GM23248 (cell line): ENCODE measurements around the gene AMDHD1. TPM values are rescaled to one million over a fixed set of nuclear protein-coding genes. Genes with fewer than 3 reads are reported as not detected.

Experiments
- DNase-seq: peaks from one replicate; pipeline ENCODE4 v3.0.0-alpha.2; 2015
- H2AFZ ChIP-seq: fragments of 200-600 bp; sonication (generic); 2 replicates; pipeline ENCODE4 v1.6.1; 2016; ENCODE audit warnings: antibody characterized with exemption
- H3F3A ChIP-seq: fragments of 200-600 bp; sonication (generic); 2 replicates; pipeline ENCODE4 v1.6.1; 2016; ENCODE audit warnings: mild to moderate bottlenecking, antibody characterized with exemption, mixed run types; ENCODE audit not compliant: insufficient read depth
- H3K27ac ChIP-seq: fragments of 200-600 bp; sonication (generic); 2 replicates; pipeline ENCODE4 v1.5.1; 2016; ENCODE audit warnings: mild to moderate bottlenecking
- H3K27me3 ChIP-seq: fragments of 200-600 bp; sonication (generic); replicated peaks from 2 replicates; pipeline ENCODE4 v1.6.1; 2016; ENCODE audit warnings: mild to moderate bottlenecking; ENCODE audit not compliant: insufficient read depth
- H3K36me3 ChIP-seq: fragments of 200-600 bp; sonication (generic); 2 replicates; pipeline ENCODE4 v1.6.1; 2016; ENCODE audit warnings: low read depth, mild to moderate bottlenecking
- H3K4me1 ChIP-seq: fragments of 200-600 bp; sonication (generic); 2 replicates; pipeline ENCODE4 v1.6.1; 2016; ENCODE audit warnings: mild to moderate bottlenecking; ENCODE audit not compliant: insufficient read depth
- H3K4me2 ChIP-seq: fragments of 200-600 bp; sonication (generic); one replicate; pipeline ENCODE4 v1.6.1; 2016; ENCODE audit warnings: mild to moderate bottlenecking; ENCODE audit not compliant: unreplicated experiment
- H3K4me3 ChIP-seq: fragments of 200-600 bp; sonication (generic); 2 replicates; pipeline ENCODE4 v1.5.1; 2016; ENCODE audit warnings: mild to moderate bottlenecking
- H3K79me2 ChIP-seq: fragments of 200-600 bp; sonication (generic); 2 replicates; pipeline ENCODE4 v1.6.1; 2016; ENCODE audit warnings: mild to moderate bottlenecking; ENCODE audit not compliant: insufficient read depth
- H3K9ac ChIP-seq: fragments of 200-600 bp; sonication (generic); 2 replicates; pipeline ENCODE4 v1.6.1; 2016; ENCODE audit warnings: mild to moderate bottlenecking
- H3K9me2 ChIP-seq: fragments of 200-600 bp; sonication (generic); 2 replicates; pipeline ENCODE4 v1.6.1; 2016; ENCODE audit warnings: mixed run types, mild to moderate bottlenecking, moderate library complexity; ENCODE audit not compliant: insufficient read depth
- H3K9me3 ChIP-seq: fragments of 200-600 bp; sonication (generic); one replicate; pipeline ENCODE4 v1.6.1; 2017; ENCODE audit warnings: low read depth
- H4K20me1 ChIP-seq: fragments of 200-600 bp; sonication (generic); 2 replicates; pipeline ENCODE4 v1.6.0; 2016; ENCODE audit not compliant: insufficient read depth
- EZH2 ChIP-seq: fragments of 200-600 bp; sonication (generic); IDR thresholded peaks from 2 replicates; pipeline ENCODE4 v1.6.1; 2018; ENCODE audit warnings: antibody characterized with exemption, mild to moderate bottlenecking; ENCODE audit not compliant: insufficient read depth, poor library complexity, severe bottlenecking
- EZH2phosphoT487 ChIP-seq: fragments of 200-600 bp; sonication (generic); IDR thresholded peaks from 2 replicates; pipeline ENCODE4 v1.6.1; 2018; ENCODE audit warnings: antibody characterized with exemption, moderate library complexity, mild to moderate bottlenecking, low read depth; ENCODE audit not compliant: insufficient read depth
- WGBS, 2 experiments: methylation state at CpG; one replicate each; pipeline ENCODE4 v1.1.6; 2015 to 2017; ENCODE audit warnings: low lambda C conversion rate in 2 of 2, low coverage in 1 of 2; ENCODE audit errors: missing lambda C conversion rate in 2 of 2; 5-methylcytosine and 5-hydroxymethylcytosine counted together
- in situ Hi-C: fragments of 300-500 bp; cut with MboI; formaldehyde crosslinking; loops from 2 replicates; pipeline ENCODE4 v1.15.0; 2020
- polyA plus RNA-seq: library from polyadenylated mRNA; unstranded; fragments of >200 nt; fragmentation: Nextera tagmentation; extraction: Ambion mirVana; gene quantifications from 2 replicates; pipeline ENCODE4 v1.2.1, GENCODE V29; 2016
- total RNA-seq: library from RNA; depleted of rRNA; stranded (reverse); fragments of >200 nt; shearing (Covaris generic); gene quantifications from 2 replicates; pipeline ENCODE4 v1.2.3, GENCODE V29; 2014

AMDHD1 gene
- total and polyA plus RNA-seq, 2 experiments from 2014 or later = 0.38 to 1.1 TPM

GRCh38 chr12:95949477-95950206 is 6.5 kb downstream of the AMDHD1 start:
- Histone ChIP-seq H3K27ac (no peak overlapping the region), H2AFZ (no peak overlapping the region), H3F3A (no peaks in the 10 kb centered on the region), H3K36me3 (no peaks in the 10 kb centered on the region), H3K9ac (no peak overlapping the region), H3K4me2 (no peak overlapping the region), H3K9me2 (no peaks in the 10 kb centered on the region), H3K79me2 (no peaks in the 10 kb centered on the region), H3K4me1 (no peaks in the 10 kb centered on the region), H3K27me3 (0 out of 2 replicates have a peak, but pooled peaks cover 12% of the 10 kb centered on the region), H4K20me1 (no peaks in the 10 kb centered on the region), H3K4me3 (no peak overlapping the region), H3K9me3 (no peaks in the 10 kb centered on the region)
- in situ Hi-C loops = no loop called here
- 37 to 42% methylated on average over 4 of the region's 4 CpGs for WGBS, 2 experiments
- no peak for DNase-seq
- TF ChIP-seq EZH2 = no peak

- no peaks in the 10 kb centered on the region for H3F3A ChIP-seq
- no peak overlapping the region for H3K27ac ChIP-seq
- no peaks in the 10 kb centered on the region for H3K9me3 ChIP-seq
- no peaks in the 10 kb centered on the region for H3K36me3 ChIP-seq
- no peak overlapping the region for H2AFZ ChIP-seq
- in situ Hi-C loops = no loop called here
- no peak overlapping the region for H3K4me3 ChIP-seq
- no peak overlapping the region for H3K4me2 ChIP-seq
- H3K9me2 ChIP-seq = no peaks in the 10 kb centered on the region
- no peaks in the 10 kb centered on the region for H4K20me1 ChIP-seq
- 0 out of 2 replicates have a peak, but pooled peaks cover 15% of the 10 kb centered on the region for H3K27me3 ChIP-seq
- no peak overlapping the region for H3K9ac ChIP-seq
- DNase-seq = no peak
- H3K79me2 ChIP-seq = no peaks in the 10 kb centered on the region
- H3K4me1 ChIP-seq = no peaks in the 10 kb centered on the region
- TF ChIP-seq EZH2 = no peak
- no peak for TF ChIP-seq EZH2phosphoT487
Observed at GRCh38 chr12:95951515-95951914, 8.4 kb downstream of the AMDHD1 start.

GRCh38 chr12:95953000-95953399 is 9.9 kb downstream of the AMDHD1 start:
- no peak overlapping the region for H2AFZ ChIP-seq
- WGBS, 2 experiments = 0 to 5% methylated on average over 1 of the region's 1 CpG
- H4K20me1 ChIP-seq = no peaks in the 10 kb centered on the region
- H3K9me2 ChIP-seq = no peaks in the 10 kb centered on the region
- no peak overlapping the region for H3K4me3 ChIP-seq
- H3K9me3 ChIP-seq = no peaks in the 10 kb centered on the region
- no peak overlapping the region for H3K27ac ChIP-seq
- no peaks in the 10 kb centered on the region for H3K79me2 ChIP-seq
- H3K9ac ChIP-seq = no peak overlapping the region
- no peaks in the 10 kb centered on the region for H3F3A ChIP-seq
- TF ChIP-seq EZH2phosphoT487 (no peak), EZH2 (no peak)
- H3K4me1 ChIP-seq = no peaks in the 10 kb centered on the region
- H3K36me3 ChIP-seq = no peaks in the 10 kb centered on the region
- in situ Hi-C loops = no loop called here
- no peak for DNase-seq
- H3K4me2 ChIP-seq = no peak overlapping the region
- 0 out of 2 replicates have a peak, but pooled peaks cover 15% of the 10 kb centered on the region for H3K27me3 ChIP-seq

- Histone ChIP-seq H3K4me1 (no peaks in the 10 kb centered on the region), H3K79me2 (no peaks in the 10 kb centered on the region), H3K4me2 (no peak overlapping the region), H3K4me3 (no peak overlapping the region), H3F3A (no peaks in the 10 kb centered on the region), H3K27ac (no peak overlapping the region), H3K27me3 (peaks cover 13% of the 10 kb centered on the region; the same call in 1 of the 2 replicates), H3K9ac (no peak overlapping the region), H3K36me3 (no peaks in the 10 kb centered on the region), H3K9me3 (no peaks in the 10 kb centered on the region), H3K9me2 (no peaks in the 10 kb centered on the region), H4K20me1 (no peaks in the 10 kb centered on the region), H2AFZ (no peak overlapping the region)
- TF ChIP-seq EZH2phosphoT487 (no peak), EZH2 (no peak)
- 59 to 78% methylated on average over 7 of the region's 7 CpGs for WGBS, 2 experiments
- in situ Hi-C loops = no loop called here
- no peak for DNase-seq
Observed at GRCh38 chr12:95955549-95956159, 12.5 kb downstream of the AMDHD1 start.
